GM21737 (cell line): ENCODE measurements around the gene SRSF3.
"Not testable (repeated sequence)": the region's sequence is repeated elsewhere in the genome, so short reads cannot be mapped to it uniquely, and the experiment has no call there.

Experiments used
- ATAC-seq: cut with Tn5 transposase; IDR thresholded peaks from one replicate; pipeline ENCODE4 v1.9.1; 2021; ENCODE audit warnings: mild to moderate bottlenecking, moderate library complexity; ENCODE audit not compliant: unreplicated experiment

Gene SRSF3

GRCh38 chr6:36574679-36575078 is 19.5 kb upstream of the SRSF3 start:
- ATAC-seq, result no peak

- ATAC-seq, result no peak
Measured at GRCh38 chr6:36576578-36576977, 17.6 kb upstream of the SRSF3 start.

- no peak for ATAC-seq
Measured at GRCh38 chr6:36577301-36577700, 16.9 kb upstream of the SRSF3 start.

GRCh38 chr6:36578030-36578429 is 16.1 kb upstream of the SRSF3 start:
- ATAC-seq, result no peak

- no peak for ATAC-seq
Measured at GRCh38 chr6:36578431-36578830, 15.7 kb upstream of the SRSF3 start.

GRCh38 chr6:36580184-36580526 is 14.0 kb upstream of the SRSF3 start:
- ATAC-seq, result no peak

GRCh38 chr6:36581716-36582115 is 12.4 kb upstream of the SRSF3 start:
- ATAC-seq, result no peak

GRCh38 chr6:36586606-36587005 is 7.6 kb upstream of the SRSF3 start:
- no peak for ATAC-seq

- ATAC-seq, result not testable (repeated sequence)
Measured at GRCh38 chr6:36589025-36589400, 5.1 kb upstream of the SRSF3 start.

GRCh38 chr6:36590237-36590636 is 3.9 kb upstream of the SRSF3 start:
- no peak for ATAC-seq

GRCh38 chr6:36592221-36592655 is 1.9 kb upstream of the SRSF3 start:
- ATAC-seq, result peak; percentile 42

GRCh38 chr6:36593569-36594028 is 563 bp upstream of the SRSF3 start:
- ATAC-seq, result peak; percentile 14

GRCh38 chr6:36594816-36595643 is 868 bp downstream of the SRSF3 start:
- ATAC-seq, result no peak

GRCh38 chr6:36596356-36596755 is 2.2 kb downstream of the SRSF3 start:
- ATAC-seq, result no peak

GRCh38 chr6:36597775-36598174 is 3.6 kb downstream of the SRSF3 start:
- no peak for ATAC-seq

- no peak for ATAC-seq
Measured at GRCh38 chr6:36598326-36598725, 4.2 kb downstream of the SRSF3 start.

GRCh38 chr6:36598739-36599318 is 4.7 kb downstream of the SRSF3 start:
- no peak for ATAC-seq

- ATAC-seq, result no peak
Measured at GRCh38 chr6:36599791-36600209, 5.6 kb downstream of the SRSF3 start.

GRCh38 chr6:36600564-36601146 is 6.5 kb downstream of the SRSF3 start:
- no peak for ATAC-seq

GRCh38 chr6:36601818-36602217 is 7.7 kb downstream of the SRSF3 start:
- not testable (repeated sequence) for ATAC-seq

GRCh38 chr6:36603222-36604089 is 9.3 kb downstream of the SRSF3 start:
- ATAC-seq, result no peak
